Progenitor cell of endocrine pancreas (in vitro differentiated cells): ENCODE results near the gene IER5L. TPM values are rescaled to one million over a fixed set of nuclear protein-coding genes. Genes with fewer than 3 reads are reported as not detected.
"Not testable (repeated sequence)": the region's sequence is repeated elsewhere in the genome, so short reads cannot be mapped to it uniquely, and the experiment has no call there.

Source experiments
- DNase-seq: peaks from one replicate; pipeline ENCODE4 v3.0.0; 2021; ENCODE audit warnings: low spot score; ENCODE audit not compliant: unreplicated experiment
- H3K27ac Mint-ChIP-seq: 2 replicates; pipeline ENCODE4 v1.8.0; 2021; ENCODE audit warnings: mild to moderate bottlenecking, moderate library complexity, mixed read lengths
- H3K27me3 Mint-ChIP-seq: 2 replicates; pipeline ENCODE4 v1.8.0; 2021; ENCODE audit warnings: mixed read lengths
- H3K36me3 Mint-ChIP-seq: 2 replicates; pipeline ENCODE4 v1.8.0; 2022; ENCODE audit warnings: mixed read lengths; ENCODE audit not compliant: insufficient read depth
- H3K4me1 Mint-ChIP-seq: 2 replicates; pipeline ENCODE4 v1.8.0; 2021; ENCODE audit warnings: low read depth, mixed read lengths
- H3K4me3 Mint-ChIP-seq: 2 replicates; pipeline ENCODE4 v1.8.0; 2021; ENCODE audit warnings: low read depth, mild to moderate bottlenecking, moderate library complexity, mixed read lengths
- H3K9me3 Mint-ChIP-seq: 2 replicates; pipeline ENCODE4 v1.8.0; 2021; ENCODE audit warnings: low read depth, mixed read lengths
- total RNA-seq: library from RNA; stranded (reverse); gene quantifications from 2 replicates; pipeline ENCODE4 v1.2.1, GENCODE V29; 2021
- TF ChIP-seq, protein P1 (sequence below): fragments of 200-600 bp; sonication (generic); IDR thresholded peaks from one replicate; pipeline ENCODE4 v1.5.0; 2021; ENCODE audit warnings: antibody characterized with exemption, mild to moderate bottlenecking; ENCODE audit not compliant: unreplicated experiment

The IER5L gene
- total RNA-seq, 1 donor from 2014 or later = 21.8 TPM

DNA sequence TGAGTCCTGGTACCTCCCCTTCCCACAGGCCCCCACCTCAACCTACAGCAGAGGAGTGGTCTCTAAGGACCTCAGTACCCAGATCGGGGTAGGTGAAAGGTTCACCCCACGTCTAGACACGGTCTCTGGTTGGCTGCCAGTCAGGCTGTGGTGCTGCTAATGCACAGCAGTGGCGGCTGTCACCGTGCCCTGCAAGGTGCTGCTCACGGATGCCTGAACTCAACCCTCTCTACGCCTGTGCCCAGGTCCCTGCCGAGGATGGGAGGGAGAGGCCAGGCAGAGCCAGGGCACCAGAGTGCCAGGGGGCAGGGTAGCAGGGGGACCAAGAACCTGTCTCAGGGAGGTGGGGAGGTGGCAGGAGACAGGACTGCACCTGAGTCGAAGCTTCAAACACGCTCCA lies 14.3 kb downstream of the IER5L start:
- Mint-ChIP-seq H3K4me1 (peaks cover 20% of the 10 kb centered on the region), H3K4me3 (no peak overlapping the region), H3K9me3 (no peaks in the 10 kb centered on the region), H3K36me3 (peaks cover 3% of the 10 kb centered on the region), H3K27ac (no peak overlapping the region), H3K27me3 (no peaks in the 10 kb centered on the region)
- TF ChIP-seq, protein P1, sequence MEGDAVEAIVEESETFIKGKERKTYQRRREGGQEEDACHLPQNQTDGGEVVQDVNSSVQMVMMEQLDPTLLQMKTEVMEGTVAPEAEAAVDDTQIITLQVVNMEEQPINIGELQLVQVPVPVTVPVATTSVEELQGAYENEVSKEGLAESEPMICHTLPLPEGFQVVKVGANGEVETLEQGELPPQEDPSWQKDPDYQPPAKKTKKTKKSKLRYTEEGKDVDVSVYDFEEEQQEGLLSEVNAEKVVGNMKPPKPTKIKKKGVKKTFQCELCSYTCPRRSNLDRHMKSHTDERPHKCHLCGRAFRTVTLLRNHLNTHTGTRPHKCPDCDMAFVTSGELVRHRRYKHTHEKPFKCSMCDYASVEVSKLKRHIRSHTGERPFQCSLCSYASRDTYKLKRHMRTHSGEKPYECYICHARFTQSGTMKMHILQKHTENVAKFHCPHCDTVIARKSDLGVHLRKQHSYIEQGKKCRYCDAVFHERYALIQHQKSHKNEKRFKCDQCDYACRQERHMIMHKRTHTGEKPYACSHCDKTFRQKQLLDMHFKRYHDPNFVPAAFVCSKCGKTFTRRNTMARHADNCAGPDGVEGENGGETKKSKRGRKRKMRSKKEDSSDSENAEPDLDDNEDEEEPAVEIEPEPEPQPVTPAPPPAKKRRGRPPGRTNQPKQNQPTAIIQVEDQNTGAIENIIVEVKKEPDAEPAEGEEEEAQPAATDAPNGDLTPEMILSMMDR = no peak
- DNase-seq = no peak

DNA sequence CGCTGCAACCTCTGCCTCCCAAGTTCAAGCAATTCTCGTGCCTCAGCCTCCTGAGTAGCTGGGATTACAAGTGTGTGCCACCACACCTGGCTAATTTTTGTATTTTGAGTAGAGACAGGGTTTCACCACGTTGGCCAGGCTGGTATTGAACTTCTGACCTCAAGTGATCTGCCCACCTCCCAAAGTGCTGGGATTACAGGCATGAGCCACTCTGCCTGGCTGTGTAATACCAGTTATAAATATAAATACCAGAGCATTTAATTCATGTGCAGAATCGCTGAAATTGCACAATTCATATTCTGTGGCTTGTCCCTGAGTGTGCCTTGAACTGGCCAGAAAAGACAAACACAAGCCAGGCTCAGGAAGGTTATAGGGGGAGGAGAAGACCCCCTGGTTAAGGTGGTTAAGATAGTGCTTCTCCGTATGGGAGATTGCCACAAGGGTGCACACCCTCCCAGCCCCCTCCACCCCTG lies 14.8 kb downstream of the IER5L start:
- H3K36me3 Mint-ChIP-seq, DNase-seq, H3K27me3 Mint-ChIP-seq, H3K27ac Mint-ChIP-seq, H3K4me3 Mint-ChIP-seq, H3K9me3 Mint-ChIP-seq: not testable (repeated sequence)
- peaks cover 20% of the 10 kb centered on the region for H3K4me1 Mint-ChIP-seq

DNA sequence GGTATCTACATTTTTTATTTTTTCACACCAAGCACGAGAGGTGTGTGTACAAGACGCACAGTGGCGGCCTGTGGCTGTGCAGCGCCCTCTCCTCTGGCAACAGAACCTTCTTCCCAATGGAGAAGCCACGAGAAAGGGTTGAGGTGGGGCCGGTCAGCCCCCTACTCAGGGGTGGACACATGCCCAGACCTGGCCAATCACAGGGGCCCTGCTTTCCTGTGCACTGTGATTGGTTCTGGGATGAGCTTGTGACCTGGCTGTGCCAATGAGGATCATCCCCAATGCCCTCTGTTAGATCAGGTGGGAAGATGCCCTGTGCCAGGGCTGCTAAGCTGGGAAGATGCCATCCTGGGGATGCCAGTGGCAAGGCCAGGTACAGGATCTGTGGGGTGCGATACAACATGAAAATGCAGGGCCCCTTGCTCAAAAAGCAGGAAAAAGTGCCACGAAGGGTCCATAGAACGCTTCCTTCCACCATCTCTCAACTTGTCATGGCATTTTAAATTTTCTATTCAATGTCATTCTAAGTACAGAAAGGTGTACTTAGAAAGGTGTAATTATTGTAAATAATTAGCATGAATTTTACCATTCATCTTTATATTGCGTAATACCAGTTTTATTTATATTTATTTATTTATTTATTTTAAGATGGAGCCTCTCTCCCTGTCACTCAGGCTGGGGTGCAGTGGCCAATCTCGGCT lies 15.4 kb downstream of the IER5L start:
- TF ChIP-seq, protein P1 = no peak
- Mint-ChIP-seq H3K4me1 (peaks cover 15% of the 10 kb centered on the region), H3K27me3 (no peaks in the 10 kb centered on the region), H3K27ac (no peak overlapping the region), H3K9me3 (no peaks in the 10 kb centered on the region), H3K4me3 (no peak overlapping the region), H3K36me3 (peaks cover 5% of the 10 kb centered on the region)
- DNase-seq = no peak

DNA sequence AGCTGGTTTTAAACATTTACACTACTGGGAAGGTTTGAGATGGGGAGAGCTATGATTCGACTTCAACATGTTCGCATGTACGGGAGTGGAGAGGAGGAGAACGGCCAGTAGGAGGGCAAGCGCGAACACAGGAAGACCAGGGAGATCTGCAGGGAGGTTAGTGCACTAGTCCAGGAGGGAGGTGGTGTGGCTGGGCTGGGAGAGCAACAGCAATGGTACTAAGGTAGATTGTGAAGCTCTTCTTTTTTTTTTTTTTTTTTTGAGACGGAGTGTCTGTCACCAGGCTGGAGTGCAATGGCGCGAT lies 16.6 kb downstream of the IER5L start:
- Mint-ChIP-seq H3K27me3 (no peaks in the 10 kb centered on the region), H3K9me3 (no peaks in the 10 kb centered on the region), H3K4me3 (no peak overlapping the region), H3K27ac (no peak overlapping the region), H3K4me1 (peaks cover 6% of the 10 kb centered on the region), H3K36me3 (peaks cover 5% of the 10 kb centered on the region)
- no peak for DNase-seq
- TF ChIP-seq, protein P1 = no peak

DNA sequence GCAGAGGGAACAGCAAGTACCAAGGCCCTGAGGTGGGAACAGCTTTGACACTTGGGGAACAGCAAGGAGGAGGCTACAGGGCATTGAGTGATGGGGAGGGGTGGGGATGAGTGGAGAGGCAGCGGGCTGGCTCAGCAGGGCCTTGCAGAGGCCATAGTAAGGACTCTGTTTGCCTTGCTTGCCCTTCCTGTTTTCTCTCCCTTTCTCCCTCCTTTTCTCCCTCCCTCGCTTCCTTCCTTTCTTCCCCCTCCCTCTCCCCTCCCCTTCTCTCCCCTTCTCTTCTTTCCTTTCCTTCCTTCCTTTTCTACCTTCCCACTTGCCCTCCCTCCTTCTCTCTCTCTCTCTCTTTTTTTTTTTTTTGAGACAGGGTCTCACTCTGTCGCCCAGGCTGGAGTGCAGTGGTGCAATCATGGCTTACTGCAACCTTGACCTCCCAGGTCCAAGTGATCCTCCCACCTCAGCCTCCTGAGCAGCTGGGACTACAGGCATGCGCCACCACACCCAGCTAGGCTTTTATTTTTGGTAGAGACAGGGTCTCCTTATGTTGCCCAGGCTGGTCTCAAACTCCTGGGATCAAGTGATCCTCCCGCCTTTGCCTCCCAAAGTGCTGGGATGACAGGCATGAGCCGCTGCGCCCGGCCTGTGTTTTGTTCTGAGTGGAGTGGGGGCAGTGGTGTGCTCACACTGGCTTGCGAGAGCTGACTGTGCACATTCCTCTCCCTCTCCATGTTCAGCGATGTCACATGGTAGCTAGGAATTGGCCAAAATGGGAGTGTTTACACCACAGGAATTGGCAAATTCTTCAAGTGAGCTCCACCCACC lies 17.1 kb downstream of the IER5L start:
- TF ChIP-seq, protein P1 = no peak
- no peak for DNase-seq
- Mint-ChIP-seq H3K9me3 (no peaks in the 10 kb centered on the region), H3K4me3 (no peak overlapping the region), H3K27ac (no peak overlapping the region), H3K4me1 (peaks cover 6% of the 10 kb centered on the region), H3K36me3 (peaks cover 5% of the 10 kb centered on the region), H3K27me3 (no peaks in the 10 kb centered on the region)
